ENCODE data around the gene WWC1. TPM values are rescaled to one million over a fixed set of nuclear protein-coding genes. Genes with fewer than 3 reads are reported as not detected.

The WWC1 gene
- total RNA-seq, 1 experiment from 2014 or later: 52.6 TPM

DNA sequence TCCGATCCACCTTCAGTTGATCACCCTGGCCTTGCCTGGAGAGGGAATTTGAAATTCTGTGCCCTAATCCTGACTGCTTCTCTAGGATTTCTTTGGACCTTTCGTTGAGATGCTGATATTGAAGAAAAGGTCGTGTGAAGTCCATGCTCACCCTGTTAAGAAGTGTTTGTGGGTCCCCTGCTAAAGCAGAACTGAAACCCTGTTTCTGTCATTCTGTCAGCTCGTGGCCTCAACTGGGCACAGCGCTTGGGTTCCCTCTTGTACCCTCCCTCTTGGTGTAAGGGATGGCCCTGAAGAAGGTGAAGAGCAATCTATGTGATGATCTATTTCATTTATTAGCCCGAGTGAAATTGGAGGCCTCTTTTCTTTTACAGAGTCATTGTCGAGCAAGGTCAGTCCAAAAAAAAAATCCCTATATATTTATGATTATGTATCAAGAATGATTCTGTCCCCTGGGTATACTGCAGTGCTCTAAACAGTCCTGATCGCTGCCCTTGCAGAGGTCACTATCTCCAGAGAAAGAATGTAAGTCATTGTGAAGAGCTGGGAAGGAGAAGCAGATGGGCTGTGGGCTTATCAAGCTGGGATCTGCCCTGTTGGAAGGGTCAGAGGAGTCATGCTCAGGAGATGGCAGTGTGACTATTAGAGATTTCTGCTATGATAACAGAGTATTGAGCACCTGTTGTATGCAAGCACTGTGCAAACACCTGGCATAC, 56.1 kb downstream of the WWC1 start:
- Histone ChIP-seq H3K4me2 (ENCODE audit: low read length) (no peak overlapping the region), H4K20me1 (ENCODE audit: insufficient read depth) (no peaks in the 10 kb centered on the region; the same call in 1 of the 2 replicates), H3K4me3 (replicated peaks in 1 of 2; ENCODE audit: low read depth in 1 of 2, low read length in 2 of 2) (no peak overlapping the region), H3K27me3 (ENCODE audit: insufficient read depth, low read length) (no peaks in the 10 kb centered on the region), H3K4me1 (ENCODE audit: control insufficient read depth in 1 of 2, insufficient read depth in 2 of 2, low read length in 2 of 2) (peaks cover 12 to 37% of the 10 kb centered on the region in 2 experiments), H3K36me3 (ENCODE audit: control insufficient read depth in 1 of 2, insufficient read depth in 2 of 2, low read length in 2 of 2) (no peaks in the 10 kb centered on the region), H3K79me2 (ENCODE audit: insufficient read depth, low read length) (peaks cover 88% of the 10 kb centered on the region), H3K27ac (ENCODE audit: low read depth, low read length) (no peak overlapping the region), H3K9ac (ENCODE audit: low read length) (no peak overlapping the region), H2AFZ (ENCODE audit: low read depth, low read length, poor library complexity, severe bottlenecking) (no peak overlapping the region), H3K9me2 (ENCODE audit: insufficient read depth) (no peaks in the 10 kb centered on the region), H3K9me3 (ENCODE audit: control insufficient read depth in 1 of 2, insufficient read depth in 1 of 2, low read depth in 1 of 2, low read length in 2 of 2) (no peaks in the 10 kb centered on the region)
- intact Hi-C loops (cut with micrococcal nuclease): no loop called here
- ATAC-seq (no peak), DNase-seq (ENCODE audit: low read depth, low spot score) (no peak)
- POLR2A ChIA-PET: no interaction called here
- CTCF ChIA-PET: no interaction called here
- no TSS peak for BruUV-seq (replicated peaks)
- TF ChIP-seq SIN3A (IDR thresholded peaks at IDR 0.05; ENCODE audit: low read depth) (no peak), YY1 (IDR thresholded peaks at IDR 0.05; ENCODE audit: extremely low read depth, insufficient replicate concordance, low read depth, low read length) (no peak), SRF (IDR thresholded peaks at IDR 0.05; ENCODE audit: low read depth) (no peak), ELF1 (IDR thresholded peaks at IDR 0.05; ENCODE audit: borderline replicate concordance, low read depth) (no peak), CBX3 (IDR thresholded peaks at IDR 0.05; ENCODE audit: low read depth) (no peak)
- TF ChIP-seq, protein P1, sequence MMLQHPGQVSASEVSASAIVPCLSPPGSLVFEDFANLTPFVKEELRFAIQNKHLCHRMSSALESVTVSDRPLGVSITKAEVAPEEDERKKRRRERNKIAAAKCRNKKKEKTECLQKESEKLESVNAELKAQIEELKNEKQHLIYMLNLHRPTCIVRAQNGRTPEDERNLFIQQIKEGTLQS (IDR thresholded peaks at IDR 0.05): no peak
- RAD21 ChIA-PET (ENCODE audit: low non-redundant PET in 1 of 2, low total read pairs in 2 of 2, uncharacterized antibody in 2 of 2, unreplicated experiment in 2 of 2): no interaction called here

DNA sequence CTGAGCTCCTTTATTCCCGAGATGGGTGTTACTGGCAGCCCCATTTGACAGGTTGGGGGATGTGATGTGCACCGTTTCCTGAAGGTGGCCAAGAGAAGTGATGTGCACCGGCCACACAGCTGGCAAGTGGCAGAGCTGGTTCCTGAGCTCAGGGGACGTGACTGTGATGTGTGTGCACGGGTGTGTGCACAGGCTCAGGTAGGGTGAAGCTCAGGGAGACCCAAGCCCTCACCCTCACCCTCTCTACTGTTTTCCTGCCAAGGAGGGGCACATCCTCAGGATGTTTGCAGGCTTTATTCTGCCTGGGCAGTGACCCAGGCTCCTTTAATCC, 56.6 kb downstream of the WWC1 start:
- CTCF ChIA-PET: no interaction called here
- RAD21 ChIA-PET (ENCODE audit: low non-redundant PET in 1 of 2, low total read pairs in 2 of 2, uncharacterized antibody in 2 of 2, unreplicated experiment in 2 of 2): interaction anchor here in 1 of 2 experiments (0.6 kb wide), 1 partner anchor 56 kb away, joined by 5 read pairs; no protein-coding TSS in a partner anchor
- Histone ChIP-seq H3K9me3 (ENCODE audit: control insufficient read depth in 1 of 2, insufficient read depth in 1 of 2, low read depth in 1 of 2, low read length in 2 of 2) (no peaks in the 10 kb centered on the region), H2AFZ (ENCODE audit: low read depth, low read length, poor library complexity, severe bottlenecking) (no peak overlapping the region), H4K20me1 (ENCODE audit: insufficient read depth) (no peaks in the 10 kb centered on the region; the same call in 1 of the 2 replicates), H3K4me2 (ENCODE audit: low read length) (no peak overlapping the region), H3K27ac (ENCODE audit: low read depth, low read length) (no peak overlapping the region), H3K4me1 (ENCODE audit: control insufficient read depth in 1 of 2, insufficient read depth in 2 of 2, low read length in 2 of 2) (peaks cover 8 to 35% of the 10 kb centered on the region in 2 experiments), H3K36me3 (ENCODE audit: control insufficient read depth in 1 of 2, insufficient read depth in 2 of 2, low read length in 2 of 2) (no peaks in the 10 kb centered on the region), H3K79me2 (ENCODE audit: insufficient read depth, low read length) (peaks cover 88% of the 10 kb centered on the region), H3K27me3 (ENCODE audit: insufficient read depth, low read length) (no peaks in the 10 kb centered on the region), H3K4me3 (replicated peaks in 1 of 2; ENCODE audit: low read depth in 1 of 2, low read length in 2 of 2) (no peak overlapping the region), H3K9ac (ENCODE audit: low read length) (no peak overlapping the region), H3K9me2 (ENCODE audit: insufficient read depth) (no peaks in the 10 kb centered on the region)
- intact Hi-C loops (cut with micrococcal nuclease): no loop called here
- no peak for TF ChIP-seq CBX3 (IDR thresholded peaks at IDR 0.05; ENCODE audit: low read depth)
- TF ChIP-seq EZH2phosphoT487 (IDR thresholded peaks at IDR 0.05; ENCODE audit: borderline replicate concordance): no peak
- TF ChIP-seq FOSL1 (IDR thresholded peaks at IDR 0.05; ENCODE audit: low read depth): no peak
- TF ChIP-seq EZH2 (IDR thresholded peaks at IDR 0.05): no peak
- TF ChIP-seq RAD21 (IDR thresholded peaks at IDR 0.05; ENCODE audit: low read depth): no peak
- no peak for TF ChIP-seq SIN3A (IDR thresholded peaks at IDR 0.05; ENCODE audit: low read depth)
- TF ChIP-seq, protein P2, sequence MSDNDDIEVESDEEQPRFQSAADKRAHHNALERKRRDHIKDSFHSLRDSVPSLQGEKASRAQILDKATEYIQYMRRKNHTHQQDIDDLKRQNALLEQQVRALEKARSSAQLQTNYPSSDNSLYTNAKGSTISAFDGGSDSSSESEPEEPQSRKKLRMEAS (IDR thresholded peaks at IDR 0.05): no peak
- TF ChIP-seq, protein P3, sequence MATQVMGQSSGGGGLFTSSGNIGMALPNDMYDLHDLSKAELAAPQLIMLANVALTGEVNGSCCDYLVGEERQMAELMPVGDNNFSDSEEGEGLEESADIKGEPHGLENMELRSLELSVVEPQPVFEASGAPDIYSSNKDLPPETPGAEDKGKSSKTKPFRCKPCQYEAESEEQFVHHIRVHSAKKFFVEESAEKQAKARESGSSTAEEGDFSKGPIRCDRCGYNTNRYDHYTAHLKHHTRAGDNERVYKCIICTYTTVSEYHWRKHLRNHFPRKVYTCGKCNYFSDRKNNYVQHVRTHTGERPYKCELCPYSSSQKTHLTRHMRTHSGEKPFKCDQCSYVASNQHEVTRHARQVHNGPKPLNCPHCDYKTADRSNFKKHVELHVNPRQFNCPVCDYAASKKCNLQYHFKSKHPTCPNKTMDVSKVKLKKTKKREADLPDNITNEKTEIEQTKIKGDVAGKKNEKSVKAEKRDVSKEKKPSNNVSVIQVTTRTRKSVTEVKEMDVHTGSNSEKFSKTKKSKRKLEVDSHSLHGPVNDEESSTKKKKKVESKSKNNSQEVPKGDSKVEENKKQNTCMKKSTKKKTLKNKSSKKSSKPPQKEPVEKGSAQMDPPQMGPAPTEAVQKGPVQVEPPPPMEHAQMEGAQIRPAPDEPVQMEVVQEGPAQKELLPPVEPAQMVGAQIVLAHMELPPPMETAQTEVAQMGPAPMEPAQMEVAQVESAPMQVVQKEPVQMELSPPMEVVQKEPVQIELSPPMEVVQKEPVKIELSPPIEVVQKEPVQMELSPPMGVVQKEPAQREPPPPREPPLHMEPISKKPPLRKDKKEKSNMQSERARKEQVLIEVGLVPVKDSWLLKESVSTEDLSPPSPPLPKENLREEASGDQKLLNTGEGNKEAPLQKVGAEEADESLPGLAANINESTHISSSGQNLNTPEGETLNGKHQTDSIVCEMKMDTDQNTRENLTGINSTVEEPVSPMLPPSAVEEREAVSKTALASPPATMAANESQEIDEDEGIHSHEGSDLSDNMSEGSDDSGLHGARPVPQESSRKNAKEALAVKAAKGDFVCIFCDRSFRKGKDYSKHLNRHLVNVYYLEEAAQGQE (IDR thresholded peaks at IDR 0.05; ENCODE audit: low read depth): no peak
- no peak for TF ChIP-seq TCF7L2 (IDR thresholded peaks at IDR 0.05; ENCODE audit: borderline replicate concordance, extremely low read depth, insufficient read depth, insufficient read length)
- TF ChIP-seq CEBPB (IDR thresholded peaks at IDR 0.05; ENCODE audit: low read depth): no peak
- no peak for TF ChIP-seq ELF1 (IDR thresholded peaks at IDR 0.05; ENCODE audit: borderline replicate concordance, low read depth)
- no peak for TF ChIP-seq SP1 (IDR thresholded peaks at IDR 0.05; ENCODE audit: low read depth)
- no peak for TF ChIP-seq POLR2AphosphoS5 (IDR thresholded peaks at IDR 0.05; ENCODE audit: low read depth, low read length)
- no TSS peak for BruUV-seq (replicated peaks)
- ATAC-seq (peak; percentile 35; the same call in 1 of the 2 replicates), DNase-seq (ENCODE audit: low read depth, low spot score) (no peak)
- POLR2A ChIA-PET: no interaction called here
